Stomach (tissue), 4 donors: ENCODE data around the gene IRS2.

Source experiments
- CTCF ChIP-seq, 7 experiments: fragments of 450-650 bp in 4 of 7; fragments of 200-600 bp in 3 of 7; sonication (generic) in 3 of 7; IDR thresholded peaks; one replicate each; pipeline ENCODE4 v1.5.1; 2016 to 2019; ENCODE audit warnings: antibody characterized with exemption in 7 of 7, control low read depth in 2 of 7, mild to moderate bottlenecking in 1 of 7
- POLR2A ChIP-seq, 4 donors: fragments of 450-650 bp; IDR thresholded peaks; one replicate each; pipeline ENCODE4 v1.6.1; 2016; ENCODE audit warnings: antibody characterized with exemption in 4 of 4, control low read depth in 2 of 4, mild to moderate bottlenecking in 1 of 4, moderate library complexity in 1 of 4
- POLR2AphosphoS5 ChIP-seq, 3 donors: sonication (generic); formaldehyde crosslinking; IDR thresholded peaks; one replicate each; pipeline ENCODE4 v1.6.1; 2016; ENCODE audit warnings: antibody characterized with exemption in 3 of 3

DNA sequence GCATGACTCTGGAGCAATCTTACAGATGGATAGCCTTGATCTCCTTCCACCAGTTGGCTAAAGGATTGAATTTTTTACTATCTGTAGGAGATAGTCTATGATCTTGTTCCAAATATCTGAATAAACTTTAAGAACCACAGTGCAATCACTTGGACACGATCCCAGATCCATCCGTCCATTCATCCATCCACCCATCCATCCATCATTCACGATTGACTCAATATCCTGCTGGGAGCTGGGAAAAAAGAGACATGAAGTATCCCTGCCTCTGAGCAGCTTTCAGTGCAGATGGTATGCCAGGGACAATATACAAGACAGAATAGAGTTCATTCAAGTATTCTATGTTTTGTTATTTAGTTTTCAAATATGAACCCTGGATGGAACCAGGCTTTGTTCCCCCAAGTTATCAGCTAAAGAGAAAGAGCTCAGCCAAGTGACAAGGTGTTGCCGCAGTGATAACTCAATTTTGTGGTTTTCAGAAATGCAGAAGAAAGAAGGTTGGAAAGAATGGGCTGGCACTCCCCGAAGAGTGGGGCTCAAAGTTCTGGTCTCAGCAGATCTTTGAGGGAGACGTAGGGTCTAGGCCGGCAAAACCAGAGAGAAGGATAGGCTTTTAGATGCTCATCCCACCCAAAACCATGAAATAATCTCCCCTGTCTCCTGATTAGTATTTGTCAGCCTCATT lies 66.3 kb downstream of the IRS2 start:
- TF ChIP-seq POLR2A (IDR thresholded peaks at IDR 0.05) = no peak
- no peak for TF ChIP-seq POLR2AphosphoS5 (IDR thresholded peaks at IDR 0.05)
- TF ChIP-seq CTCF (IDR thresholded peaks at IDR 0.05) = no peak
